PC-3 (cell line): ENCODE measurements around the gene FBXW7. TPM values are rescaled to one million over a fixed set of nuclear protein-coding genes. Genes with fewer than 3 reads are reported as not detected.

ENCODE experiments used
- ATAC-seq: fragments of 200-7000 bp; cut with Tn5 transposase; 2 replicates; pipeline ENCODE4 v1.9.1; 2020; ENCODE audit warnings: mild to moderate bottlenecking, moderate library complexity
- BruUV-seq: library from RNA; stranded (reverse); fragments of 400-500 nt; replicated peaks from 2 replicates; lab custom pipeline; 2021; lab: Mats Ljungman, UMichigan
- CTCF ChIA-PET: fragments of 300-600 bp; sonication (Branson Sonifier 250); formaldehyde crosslinking; loops from one replicate; lab custom pipeline; 2022; ENCODE audit warnings: antibody characterized with exemption; lab: Charles Lee
- POLR2A ChIA-PET: fragments of 300-600 bp; sonication (Branson Sonifier 250); formaldehyde crosslinking; loops from one replicate; lab custom pipeline; 2022; ENCODE audit warnings: antibody characterized with exemption; ENCODE audit not compliant: unreplicated experiment; lab: Charles Lee
- DNase-seq: peaks from one replicate; pipeline ENCODE4 v3.0.0-alpha.2; 2015
- H2AFZ ChIP-seq: fragments of 300-600 bp; sonication (generic); 2 replicates; pipeline ENCODE4 v1.6.0; 2016; ENCODE audit warnings: antibody characterized with exemption, low read length
- H3F3A ChIP-seq: fragments of 300-600 bp; sonication (generic); one replicate; pipeline ENCODE4 v1.6.0; 2017; ENCODE audit warnings: antibody characterized with exemption, low read length, control low read depth, mild to moderate bottlenecking; ENCODE audit not compliant: unreplicated experiment
- H3K27ac ChIP-seq: fragments of 300-600 bp; sonication (generic); 2 replicates; pipeline ENCODE4 v1.5.1; 2016; ENCODE audit warnings: mild to moderate bottlenecking, low read length
- H3K27me3 ChIP-seq: fragments of 300-600 bp; sonication (generic); 2 replicates; pipeline ENCODE4 v1.6.1; 2016; ENCODE audit warnings: low read length, mixed read lengths
- H3K36me3 ChIP-seq: fragments of 300-600 bp; sonication (generic); 2 replicates; pipeline ENCODE4 v1.6.1; 2016; ENCODE audit warnings: low read depth, mixed run types, low read length, mixed read lengths
- H3K4me1 ChIP-seq: fragments of 300-600 bp; sonication (generic); 2 replicates; pipeline ENCODE4 v1.5.1; 2016; ENCODE audit warnings: low read length; ENCODE audit not compliant: insufficient read depth
- H3K4me2 ChIP-seq: fragments of 300-600 bp; sonication (generic); 2 replicates; pipeline ENCODE4 v1.6.0; 2016; ENCODE audit warnings: low read length
- H3K4me3 ChIP-seq: fragments of 300-600 bp; sonication (generic); 2 replicates; pipeline ENCODE4 v1.5.1; 2016; ENCODE audit warnings: mild to moderate bottlenecking, low read length, mixed read lengths
- H3K79me2 ChIP-seq: fragments of 300-600 bp; sonication (generic); 2 replicates; pipeline ENCODE4 v1.6.1; 2017; ENCODE audit warnings: low read length, mixed read lengths
- H3K9ac ChIP-seq: fragments of 300-600 bp; sonication (generic); 2 replicates; pipeline ENCODE4 v1.6.0; 2016; ENCODE audit warnings: mild to moderate bottlenecking, low read length
- H3K9me2 ChIP-seq: fragments of 300-600 bp; sonication (generic); replicated peaks from 2 replicates; pipeline ENCODE4 v1.6.1; 2016; ENCODE audit warnings: mixed run types, low read length, mixed read lengths
- H3K9me3 ChIP-seq: fragments of 300-600 bp; sonication (generic); 2 replicates; pipeline ENCODE4 v1.6.1; 2016; ENCODE audit warnings: low read length, mixed read lengths
- H4K20me1 ChIP-seq: fragments of 300-600 bp; sonication (generic); 2 replicates; pipeline ENCODE4 v1.6.1; 2016; ENCODE audit warnings: low read length, mixed read lengths
- CTCF ChIP-seq: fragments of 300-600 bp; sonication (generic); conservative IDR thresholded peaks from 2 replicates; pipeline ENCODE4 v1.5.1; 2017; ENCODE audit warnings: antibody characterized with exemption, low read depth, mild to moderate bottlenecking, low read length
- EZH2 ChIP-seq: fragments of 300-600 bp; sonication (generic); IDR thresholded peaks from one replicate; pipeline ENCODE4 v1.6.1; 2017; ENCODE audit warnings: antibody characterized with exemption, mild to moderate bottlenecking, low read length; ENCODE audit not compliant: unreplicated experiment
- EZH2phosphoT487 ChIP-seq: fragments of 300-600 bp; sonication (generic); IDR thresholded peaks from 2 replicates; pipeline ENCODE4 v1.6.1; 2018; ENCODE audit warnings: mild to moderate bottlenecking, antibody characterized with exemption, low read length, borderline replicate concordance
- intact Hi-C: fragments of 100-400 bp; cut with micrococcal nuclease; formaldehyde crosslinking; loops from 2 replicates; pipeline ENCODE4 v1.9.0; 2023
- total RNA-seq: library from RNA; depleted of rRNA; stranded (reverse); fragments of >200 nt; gene quantifications from 2 replicates; pipeline ENCODE4 v1.2.3, GENCODE V29; 2014

FBXW7 gene
- total RNA-seq, 1 experiment from 2014 or later = 24.3 TPM

- H3K9me2 ChIP-seq = no peaks in the 10 kb centered on the region
- no peaks in the 10 kb centered on the region for H3K36me3 ChIP-seq
- H3K4me2 ChIP-seq = no peak overlapping the region
- no peak overlapping the region for H3K27ac ChIP-seq
- no peaks in the 10 kb centered on the region for H3K27me3 ChIP-seq
- no TSS peak for BruUV-seq
- H3K9me3 ChIP-seq = no peaks in the 10 kb centered on the region
- no peaks in the 10 kb centered on the region for H3F3A ChIP-seq
- no peak for DNase-seq
- CTCF ChIA-PET = no interaction called here
- no peak overlapping the region for H2AFZ ChIP-seq
- no peak for TF ChIP-seq EZH2
- TF ChIP-seq EZH2phosphoT487 = no peak
- no peak for TF ChIP-seq CTCF
- H3K4me3 ChIP-seq = no peak overlapping the region
- POLR2A ChIA-PET = no interaction called here
- H3K79me2 ChIP-seq = peaks cover 48% of the 10 kb centered on the region
- ATAC-seq = no peak
- H3K9ac ChIP-seq = no peak overlapping the region
- peaks cover 5% of the 10 kb centered on the region for H3K4me1 ChIP-seq
- H4K20me1 ChIP-seq = no peaks in the 10 kb centered on the region
- intact Hi-C loops = no loop called here
Measured at GRCh38 chr4:152462047-152462446, 73.8 kb downstream of the FBXW7 start.

GRCh38 chr4:152460488-152460887 lies 75.4 kb downstream of the FBXW7 start:
- H3K9me3 ChIP-seq = no peaks in the 10 kb centered on the region
- CTCF ChIA-PET = interaction anchor here (0.6 to 0.7 kb wide), 2 partner anchors 11 to 31 kb away, joined by 3 read pairs; no protein-coding TSS in a partner anchor
- H3K4me2 ChIP-seq = no peak overlapping the region
- H2AFZ ChIP-seq = no peak overlapping the region
- no TSS peak for BruUV-seq
- no peak overlapping the region for H3K9ac ChIP-seq
- no peak overlapping the region for H3K27ac ChIP-seq
- no peaks in the 10 kb centered on the region for H3F3A ChIP-seq
- POLR2A ChIA-PET = interaction anchor here (0.7 kb wide), 1 partner anchor 667 kb away, joined by 3 read pairs; no protein-coding TSS in a partner anchor
- H3K36me3 ChIP-seq = no peaks in the 10 kb centered on the region
- H3K79me2 ChIP-seq = peaks cover 50% of the 10 kb centered on the region
- intact Hi-C loops = no loop called here
- TF ChIP-seq EZH2 (no peak), EZH2phosphoT487 (no peak), CTCF (peak; percentile 55)
- peak; percentile 41 for DNase-seq
- peaks cover 21% of the 10 kb centered on the region for H3K4me1 ChIP-seq
- ATAC-seq = no peak
- no peaks in the 10 kb centered on the region for H3K9me2 ChIP-seq
- H4K20me1 ChIP-seq = no peaks in the 10 kb centered on the region
- H3K4me3 ChIP-seq = no peak overlapping the region
- no peaks in the 10 kb centered on the region for H3K27me3 ChIP-seq

GRCh38 chr4:152459326-152459725 lies 76.6 kb downstream of the FBXW7 start:
- ChIA-PET POLR2A (no interaction called here), CTCF (no interaction called here)
- Histone ChIP-seq H3K9me2 (no peaks in the 10 kb centered on the region), H3K4me1 (peaks cover 22% of the 10 kb centered on the region), H3F3A (no peaks in the 10 kb centered on the region), H3K4me3 (no peak overlapping the region), H3K36me3 (no peaks in the 10 kb centered on the region), H3K9me3 (no peaks in the 10 kb centered on the region), H4K20me1 (no peaks in the 10 kb centered on the region), H3K9ac (no peak overlapping the region), H3K4me2 (no peak overlapping the region), H3K27me3 (no peaks in the 10 kb centered on the region), H2AFZ (no peak overlapping the region), H3K79me2 (peaks cover 55% of the 10 kb centered on the region), H3K27ac (no peak overlapping the region)
- ATAC-seq (no peak), DNase-seq (no peak)
- no TSS peak for BruUV-seq
- intact Hi-C loops = loop anchor here (5.0 kb wide), 1 partner anchor 43 kb away; no protein-coding TSS in a partner anchor
- TF ChIP-seq EZH2phosphoT487 (no peak), CTCF (no peak), EZH2 (no peak)
